Left ventricle myocardium inferior (tissue), 1 donor: Measurements from ENCODE around the gene ACTRT3. TPM values are rescaled to one million over a fixed set of nuclear protein-coding genes. Genes with fewer than 3 reads are reported as not detected.

Source experiments
- DNase-seq: peaks from one replicate; pipeline ENCODE4 v3.0.0-alpha.2; 2020
- H3K27ac ChIP-seq: fragments of 200-600 bp; replicated peaks from 2 replicates; pipeline ENCODE4 v1.8.0; 2021
- H3K27me3 ChIP-seq: fragments of 200-600 bp; 2 replicates; pipeline ENCODE4 v1.8.0; 2021; ENCODE audit warnings: low read depth
- H3K36me3 ChIP-seq: fragments of 200-600 bp; 2 replicates; pipeline ENCODE4 v1.8.0; 2021
- H3K4me1 ChIP-seq: fragments of 200-600 bp; 2 replicates; pipeline ENCODE4 v1.8.0; 2021
- H3K4me3 ChIP-seq: fragments of 200-600 bp; 2 replicates; pipeline ENCODE4 v1.8.0; 2021; ENCODE audit warnings: mild to moderate bottlenecking, moderate library complexity
- H3K9me3 ChIP-seq: fragments of 200-600 bp; replicated peaks from 2 replicates; pipeline ENCODE4 v1.8.0; 2021
- CTCF ChIP-seq: fragments of 200-600 bp; IDR thresholded peaks from 2 replicates; pipeline ENCODE4 v1.8.0; 2021; ENCODE audit warnings: antibody characterized with exemption, mild to moderate bottlenecking, borderline replicate concordance
- intact Hi-C: fragments of 100-400 bp; cut with micrococcal nuclease; formaldehyde crosslinking; loops from one replicate; pipeline ENCODE4 v1.11.0; 2022
- total RNA-seq: library from RNA; stranded (reverse); fragmentation: NEBNext Ultra II Directional; extraction: Animal tissue kit (Norgen Biotek cat#: 25700); gene quantifications from one replicate; pipeline ENCODE4 v1.2.1, GENCODE V29; 2021
- donor health status: DM: no; HTN: yes; CAD: no; lungs with severe emphysema.

ACTRT3 gene
- total RNA-seq, 1 donor from 2014 or later = 0.55 TPM

GRCh38 chr3:169780742-169781141 is 11.4 kb upstream of the ACTRT3 start:
- H3K36me3 ChIP-seq = peaks cover 94% of the 10 kb centered on the region
- peaks cover 36% of the 10 kb centered on the region for H3K4me1 ChIP-seq
- no peak for TF ChIP-seq CTCF
- H3K27me3 ChIP-seq = no peaks in the 10 kb centered on the region
- no peak for DNase-seq
- intact Hi-C loops = no loop called here
- H3K4me3 ChIP-seq = no peak overlapping the region
- H3K9me3 ChIP-seq = no peaks in the 10 kb centered on the region
- no peak overlapping the region for H3K27ac ChIP-seq

- no peak for TF ChIP-seq CTCF
- Histone ChIP-seq H3K9me3 (no peaks in the 10 kb centered on the region), H3K4me3 (no peak overlapping the region), H3K36me3 (peaks cover 87% of the 10 kb centered on the region), H3K4me1 (peaks cover 65% of the 10 kb centered on the region), H3K27ac (no peak overlapping the region), H3K27me3 (no peaks in the 10 kb centered on the region)
- intact Hi-C loops = no loop called here
- no peak for DNase-seq
Observed at GRCh38 chr3:169777822-169778221, 8.5 kb upstream of the ACTRT3 start.

GRCh38 chr3:169774186-169774585 is 4.8 kb upstream of the ACTRT3 start:
- peak overlapping the region; percentile 100 for H3K4me3 ChIP-seq
- intact Hi-C loops = no loop called here
- peaks cover 50% of the 10 kb centered on the region for H3K36me3 ChIP-seq
- DNase-seq = no peak
- H3K4me1 ChIP-seq = peaks cover 47% of the 10 kb centered on the region
- no peak for TF ChIP-seq CTCF
- H3K27ac ChIP-seq = no peak overlapping the region
- H3K27me3 ChIP-seq = no peaks in the 10 kb centered on the region
- H3K9me3 ChIP-seq = no peaks in the 10 kb centered on the region

GRCh38 chr3:169772897-169773816 is 3.8 kb upstream of the ACTRT3 start, which contains the start of gene MYNN:
Gene MYNN, plus strand, starts transcription at chr3:169773396. Its CDS starts 900 bp downstream, at chr3:169774296.
- Histone ChIP-seq H3K9me3 (peaks cover 3% of the 10 kb centered on the region), H3K4me3 (peak within 1 kb of the TSS; percentile 100), H3K36me3 (peaks cover 40% of the 10 kb centered on the region), H3K27me3 (no peaks in the 10 kb centered on the region), H3K4me1 (peaks cover 47% of the 10 kb centered on the region), H3K27ac (peak within 1 kb of the TSS; percentile 99)
- intact Hi-C loops = no loop called here
- DNase-seq = peak; percentile 92
- TF ChIP-seq CTCF = no peak

- H3K9me3 ChIP-seq = peaks cover 3% of the 10 kb centered on the region
- intact Hi-C loops = no loop called here
- H3K4me3 ChIP-seq = peak overlapping the region; percentile 100
- no peak for TF ChIP-seq CTCF
- peaks cover 47% of the 10 kb centered on the region for H3K4me1 ChIP-seq
- H3K27me3 ChIP-seq = no peaks in the 10 kb centered on the region
- peak overlapping the region; percentile 99 for H3K27ac ChIP-seq
- peaks cover 33% of the 10 kb centered on the region for H3K36me3 ChIP-seq
- DNase-seq = peak; percentile 72
Observed at GRCh38 chr3:169772305-169772896, 3.0 kb upstream of the ACTRT3 start.
